HepG2 (cell line): ENCODE measurements around the gene PRR4. TPM values are rescaled to one million over a fixed set of nuclear protein-coding genes. Genes with fewer than 3 reads are reported as not detected.

ENCODE experiments used
- HMG20B ChIP-seq: conservative IDR thresholded peaks from 2 replicates; pipeline ENCODE4 v1.6.1; 2016; ENCODE audit warnings: missing genetic modification reagents, missing compliant biosample characterization
- HNRNPLL ChIP-seq: fragments of 200-400 bp; formaldehyde crosslinking; IDR thresholded peaks from 2 replicates; pipeline ENCODE4 v1.6.1; 2017; ENCODE audit warnings: mild to moderate bottlenecking, low read depth, low read length; ENCODE audit not compliant: poor library complexity, severe bottlenecking
- LCORL ChIP-seq, 2 experiments: fragments of 450-650 bp in 1 of 2; sonication (generic) in 1 of 2; formaldehyde crosslinking in 1 of 2; IDR thresholded peaks; 2 replicates each; pipeline versions ENCODE4 v1.5.0 to v1.6.1; 2017 to 2020; ENCODE audit warnings: antibody characterized with exemption in 1 of 2, missing genetic modification reagents in 1 of 2
- MAFG ChIP-seq: sonication (generic); formaldehyde crosslinking; IDR thresholded peaks from 2 replicates; pipeline ENCODE4 v1.5.1; 2020; ENCODE audit warnings: mild to moderate bottlenecking, missing genetic modification reagents
- POLR2A ChIP-seq, 2 experiments: IDR thresholded peaks; 2 replicates each; pipeline ENCODE4 v1.6.1; 2011; ENCODE audit warnings: low read depth in 2 of 2, low read length in 2 of 2, mild to moderate bottlenecking in 1 of 2, moderate library complexity in 1 of 2; ENCODE audit not compliant: insufficient read depth in 1 of 2
- SETDB1 ChIP-seq: sonication (generic); formaldehyde crosslinking; IDR thresholded peaks from 2 replicates; pipeline ENCODE4 v1.5.1; 2020; ENCODE audit warnings: missing genetic modification reagents, mild to moderate bottlenecking, borderline replicate concordance
- ZFYVE20 ChIP-seq: sonication (generic); formaldehyde crosslinking; IDR thresholded peaks from 2 replicates; pipeline ENCODE4 v1.8.0; 2023; ENCODE audit warnings: low read depth, mild to moderate bottlenecking, moderate library complexity, missing genetic modification reagents, borderline replicate concordance
- ZNF335 ChIP-seq: sonication (generic); formaldehyde crosslinking; IDR thresholded peaks from 2 replicates; pipeline ENCODE4 v1.4.0; 2020; ENCODE audit warnings: missing genetic modification reagents
- ZNF605 ChIP-seq: sonication (generic); formaldehyde crosslinking; IDR thresholded peaks from 2 replicates; pipeline ENCODE4 v1.8.0; 2022; ENCODE audit warnings: mild to moderate bottlenecking, missing genetic modification reagents
- ZNF709 ChIP-seq: sonication (generic); formaldehyde crosslinking; IDR thresholded peaks from 2 replicates; pipeline ENCODE4 v1.5.0; 2020; ENCODE audit warnings: mild to moderate bottlenecking, missing genetic modification reagents
- ZNF891 ChIP-seq: sonication (generic); formaldehyde crosslinking; IDR thresholded peaks from 2 replicates; pipeline ENCODE4 v1.5.0; 2020; ENCODE audit warnings: mild to moderate bottlenecking, missing genetic modification reagents
- ZSCAN25 ChIP-seq: sonication (generic); formaldehyde crosslinking; IDR thresholded peaks from 2 replicates; pipeline ENCODE4 v1.8.0; 2022; ENCODE audit warnings: mild to moderate bottlenecking, missing genetic modification reagents
- polyA plus RNA-seq, 8 experiments: library from polyadenylated mRNA; depleted of rRNA in 3 of 8; stranded (reverse) in 7 of 8; unstranded in 1 of 8; fragments of >200 nt; fragmentation: Illumina TruSeq in 4 of 8; extraction: Trizol in 4 of 8; gene quantifications; 2 replicates each; pipeline versions ENCODE4 v1.2.1 to v1.2.3, GENCODE V29; 2011 to 2016; ENCODE audit warnings: low read depth in 4 of 8, missing spikeins in 1 of 8, mixed read lengths in 1 of 8; ENCODE audit not compliant: insufficient read depth in 1 of 8
- total RNA-seq, 5 experiments: library from RNA; depleted of rRNA; stranded (reverse); fragments of >200 nt; fragmentation: Illumina TruSeq; extraction: Trizol; gene quantifications; 2 replicates each; pipeline ENCODE4 v1.2.3, GENCODE V29; 2016; ENCODE audit warnings: low read depth in 1 of 5
- TF ChIP-seq, protein P1 (sequence below): sonication (generic); formaldehyde crosslinking; IDR thresholded peaks from 2 replicates; pipeline ENCODE4 v1.4.0; 2020; ENCODE audit warnings: missing genetic modification reagents
- TF ChIP-seq, protein P2 (sequence below): sonication (generic); formaldehyde crosslinking; IDR thresholded peaks from 2 replicates; pipeline ENCODE4 v1.4.0; 2020; ENCODE audit warnings: missing genetic modification reagents, borderline replicate concordance
- TF ChIP-seq, protein P3 (sequence below): sonication (generic); formaldehyde crosslinking; IDR thresholded peaks from 2 replicates; pipeline ENCODE4 v1.4.0; 2020; ENCODE audit warnings: missing genetic modification reagents
- TF ChIP-seq, protein P4 (sequence below): sonication (generic); formaldehyde crosslinking; IDR thresholded peaks from 2 replicates; pipeline ENCODE4 v1.5.1; 2020; ENCODE audit warnings: mild to moderate bottlenecking, missing genetic modification reagents

Gene PRR4
- total and polyA plus RNA-seq, 2 of the 13 experiments (the other 11 are each of a cell fraction or from before 2014, with no cell fraction given): 2.3 to 5.4 TPM

DNA sequence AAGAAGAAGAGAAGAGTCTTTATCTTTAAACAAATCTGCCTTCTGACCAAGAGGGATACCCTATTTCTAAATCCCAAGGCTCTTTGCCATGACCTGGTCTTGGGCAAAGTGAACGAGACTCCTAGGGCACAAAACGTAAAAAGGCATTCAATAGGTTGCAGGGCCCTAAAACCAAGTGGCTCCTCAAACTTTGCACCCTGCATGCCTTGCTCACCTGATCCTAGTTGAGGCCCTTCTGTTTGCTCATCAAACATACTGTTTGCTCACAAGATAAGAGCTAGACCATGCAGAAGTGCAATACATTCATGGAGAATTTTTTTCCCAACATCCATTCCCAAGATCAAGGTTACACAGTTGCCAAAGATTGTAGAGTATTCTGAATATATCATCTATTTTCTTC, 42.7 kb upstream of the PRR4 start (continued):
- peak; percentile 78 for TF ChIP-seq ZSCAN25
- peak; percentile 91 for TF ChIP-seq HMG20B (CRISPR knock-in tag)
- peak in 1 of 2 experiments; percentile 50; a peak in 1 of 4 replicates for TF ChIP-seq POLR2A (IDR thresholded peaks at IDR 0.05; ENCODE audit: insufficient read depth in 1 of 2, low read depth in 2 of 2, low read length in 2 of 2)
- TF ChIP-seq ZFYVE20 (CRISPR knock-in tag): no peak
- TF ChIP-seq ZNF335 (CRISPR knock-in tag): 0 out of 2 replicates have a peak, but pooled peaks have one; percentile 48
- TF ChIP-seq, protein P1, sequence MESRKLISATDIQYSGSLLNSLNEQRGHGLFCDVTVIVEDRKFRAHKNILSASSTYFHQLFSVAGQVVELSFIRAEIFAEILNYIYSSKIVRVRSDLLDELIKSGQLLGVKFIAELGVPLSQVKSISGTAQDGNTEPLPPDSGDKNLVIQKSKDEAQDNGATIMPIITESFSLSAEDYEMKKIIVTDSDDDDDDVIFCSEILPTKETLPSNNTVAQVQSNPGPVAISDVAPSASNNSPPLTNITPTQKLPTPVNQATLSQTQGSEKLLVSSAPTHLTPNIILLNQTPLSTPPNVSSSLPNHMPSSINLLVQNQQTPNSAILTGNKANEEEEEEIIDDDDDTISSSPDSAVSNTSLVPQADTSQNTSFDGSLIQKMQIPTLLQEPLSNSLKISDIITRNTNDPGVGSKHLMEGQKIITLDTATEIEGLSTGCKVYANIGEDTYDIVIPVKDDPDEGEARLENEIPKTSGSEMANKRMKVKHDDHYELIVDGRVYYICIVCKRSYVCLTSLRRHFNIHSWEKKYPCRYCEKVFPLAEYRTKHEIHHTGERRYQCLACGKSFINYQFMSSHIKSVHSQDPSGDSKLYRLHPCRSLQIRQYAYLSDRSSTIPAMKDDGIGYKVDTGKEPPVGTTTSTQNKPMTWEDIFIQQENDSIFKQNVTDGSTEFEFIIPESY (CRISPR knock-in tag): peak; percentile 79
- peak; percentile 82 for TF ChIP-seq LCORL (IDR thresholded peaks at IDR 0.05)
- TF ChIP-seq LCORL (CRISPR knock-in tag; IDR thresholded peaks at IDR 0.05): peak; percentile 90
- TF ChIP-seq, protein P2, sequence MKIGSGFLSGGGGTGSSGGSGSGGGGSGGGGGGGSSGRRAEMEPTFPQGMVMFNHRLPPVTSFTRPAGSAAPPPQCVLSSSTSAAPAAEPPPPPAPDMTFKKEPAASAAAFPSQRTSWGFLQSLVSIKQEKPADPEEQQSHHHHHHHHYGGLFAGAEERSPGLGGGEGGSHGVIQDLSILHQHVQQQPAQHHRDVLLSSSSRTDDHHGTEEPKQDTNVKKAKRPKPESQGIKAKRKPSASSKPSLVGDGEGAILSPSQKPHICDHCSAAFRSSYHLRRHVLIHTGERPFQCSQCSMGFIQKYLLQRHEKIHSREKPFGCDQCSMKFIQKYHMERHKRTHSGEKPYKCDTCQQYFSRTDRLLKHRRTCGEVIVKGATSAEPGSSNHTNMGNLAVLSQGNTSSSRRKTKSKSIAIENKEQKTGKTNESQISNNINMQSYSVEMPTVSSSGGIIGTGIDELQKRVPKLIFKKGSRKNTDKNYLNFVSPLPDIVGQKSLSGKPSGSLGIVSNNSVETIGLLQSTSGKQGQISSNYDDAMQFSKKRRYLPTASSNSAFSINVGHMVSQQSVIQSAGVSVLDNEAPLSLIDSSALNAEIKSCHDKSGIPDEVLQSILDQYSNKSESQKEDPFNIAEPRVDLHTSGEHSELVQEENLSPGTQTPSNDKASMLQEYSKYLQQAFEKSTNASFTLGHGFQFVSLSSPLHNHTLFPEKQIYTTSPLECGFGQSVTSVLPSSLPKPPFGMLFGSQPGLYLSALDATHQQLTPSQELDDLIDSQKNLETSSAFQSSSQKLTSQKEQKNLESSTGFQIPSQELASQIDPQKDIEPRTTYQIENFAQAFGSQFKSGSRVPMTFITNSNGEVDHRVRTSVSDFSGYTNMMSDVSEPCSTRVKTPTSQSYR: peak; percentile 61; the same call in 1 of the 2 replicates
- no peak for TF ChIP-seq ZNF891
- TF ChIP-seq ZNF605 (CRISPR knock-in tag): 0 out of 2 replicates have a peak, but pooled peaks have one; percentile 35
- no peak for TF ChIP-seq HNRNPLL
- TF ChIP-seq, protein P3, sequence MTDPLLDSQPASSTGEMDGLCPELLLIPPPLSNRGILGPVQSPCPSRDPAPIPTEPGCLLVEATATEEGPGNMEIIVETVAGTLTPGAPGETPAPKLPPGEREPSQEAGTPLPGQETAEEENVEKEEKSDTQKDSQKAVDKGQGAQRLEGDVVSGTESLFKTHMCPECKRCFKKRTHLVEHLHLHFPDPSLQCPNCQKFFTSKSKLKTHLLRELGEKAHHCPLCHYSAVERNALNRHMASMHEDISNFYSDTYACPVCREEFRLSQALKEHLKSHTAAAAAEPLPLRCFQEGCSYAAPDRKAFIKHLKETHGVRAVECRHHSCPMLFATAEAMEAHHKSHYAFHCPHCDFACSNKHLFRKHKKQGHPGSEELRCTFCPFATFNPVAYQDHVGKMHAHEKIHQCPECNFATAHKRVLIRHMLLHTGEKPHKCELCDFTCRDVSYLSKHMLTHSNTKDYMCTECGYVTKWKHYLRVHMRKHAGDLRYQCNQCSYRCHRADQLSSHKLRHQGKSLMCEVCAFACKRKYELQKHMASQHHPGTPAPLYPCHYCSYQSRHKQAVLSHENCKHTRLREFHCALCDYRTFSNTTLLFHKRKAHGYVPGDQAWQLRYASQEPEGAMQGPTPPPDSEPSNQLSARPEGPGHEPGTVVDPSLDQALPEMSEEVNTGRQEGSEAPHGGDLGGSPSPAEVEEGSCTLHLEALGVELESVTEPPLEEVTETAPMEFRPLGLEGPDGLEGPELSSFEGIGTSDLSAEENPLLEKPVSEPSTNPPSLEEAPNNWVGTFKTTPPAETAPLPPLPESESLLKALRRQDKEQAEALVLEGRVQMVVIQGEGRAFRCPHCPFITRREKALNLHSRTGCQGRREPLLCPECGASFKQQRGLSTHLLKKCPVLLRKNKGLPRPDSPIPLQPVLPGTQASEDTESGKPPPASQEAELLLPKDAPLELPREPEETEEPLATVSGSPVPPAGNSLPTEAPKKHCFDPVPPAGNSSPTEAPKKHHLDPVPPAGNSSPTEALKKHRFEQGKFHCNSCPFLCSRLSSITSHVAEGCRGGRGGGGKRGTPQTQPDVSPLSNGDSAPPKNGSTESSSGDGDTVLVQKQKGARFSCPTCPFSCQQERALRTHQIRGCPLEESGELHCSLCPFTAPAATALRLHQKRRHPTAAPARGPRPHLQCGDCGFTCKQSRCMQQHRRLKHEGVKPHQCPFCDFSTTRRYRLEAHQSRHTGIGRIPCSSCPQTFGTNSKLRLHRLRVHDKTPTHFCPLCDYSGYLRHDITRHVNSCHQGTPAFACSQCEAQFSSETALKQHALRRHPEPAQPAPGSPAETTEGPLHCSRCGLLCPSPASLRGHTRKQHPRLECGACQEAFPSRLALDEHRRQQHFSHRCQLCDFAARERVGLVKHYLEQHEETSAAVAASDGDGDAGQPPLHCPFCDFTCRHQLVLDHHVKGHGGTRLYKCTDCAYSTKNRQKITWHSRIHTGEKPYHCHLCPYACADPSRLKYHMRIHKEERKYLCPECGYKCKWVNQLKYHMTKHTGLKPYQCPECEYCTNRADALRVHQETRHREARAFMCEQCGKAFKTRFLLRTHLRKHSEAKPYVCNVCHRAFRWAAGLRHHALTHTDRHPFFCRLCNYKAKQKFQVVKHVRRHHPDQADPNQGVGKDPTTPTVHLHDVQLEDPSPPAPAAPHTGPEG (CRISPR knock-in tag): no peak
- TF ChIP-seq, protein P4, sequence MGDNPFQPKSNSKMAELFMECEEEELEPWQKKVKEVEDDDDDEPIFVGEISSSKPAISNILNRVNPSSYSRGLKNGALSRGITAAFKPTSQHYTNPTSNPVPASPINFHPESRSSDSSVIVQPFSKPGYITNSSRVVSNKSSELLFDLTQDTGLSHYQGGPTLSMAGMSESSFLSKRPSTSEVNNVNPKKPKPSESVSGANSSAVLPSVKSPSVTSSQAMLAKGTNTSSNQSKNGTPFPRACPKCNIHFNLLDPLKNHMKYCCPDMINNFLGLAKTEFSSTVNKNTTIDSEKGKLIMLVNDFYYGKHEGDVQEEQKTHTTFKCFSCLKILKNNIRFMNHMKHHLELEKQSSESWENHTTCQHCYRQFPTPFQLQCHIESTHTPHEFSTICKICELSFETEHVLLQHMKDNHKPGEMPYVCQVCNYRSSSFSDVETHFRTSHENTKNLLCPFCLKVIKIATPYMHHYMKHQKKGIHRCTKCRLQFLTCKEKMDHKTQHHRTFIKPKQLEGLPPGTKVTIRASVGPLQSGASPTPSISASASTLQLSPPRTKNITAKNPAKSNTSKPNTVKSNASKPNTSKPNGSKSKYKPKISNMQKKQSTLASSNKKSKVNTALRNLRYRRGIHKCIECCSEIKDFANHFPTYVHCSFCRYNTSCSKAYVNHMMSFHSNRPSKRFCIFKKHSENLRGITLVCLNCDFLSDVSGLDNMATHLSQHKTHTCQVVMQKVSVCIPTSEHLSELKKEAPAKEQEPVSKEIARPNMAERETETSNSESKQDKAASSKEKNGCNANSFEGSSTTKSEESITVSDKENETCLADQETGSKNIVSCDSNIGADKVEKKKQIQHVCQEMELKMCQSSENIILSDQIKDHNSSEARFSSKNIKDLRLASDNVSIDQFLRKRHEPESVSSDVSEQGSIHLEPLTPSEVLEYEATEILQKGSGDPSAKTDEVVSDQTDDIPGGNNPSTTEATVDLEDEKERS (CRISPR knock-in tag): peak; percentile 88
- no peak for TF ChIP-seq ZNF709 (CRISPR knock-in tag)
- TF ChIP-seq MAFG (CRISPR knock-in tag): no peak
- TF ChIP-seq SETDB1 (CRISPR knock-in tag): no peak
